ENCODE measurements around the gene ZNF367.
A peak's percentile ranks its signal among the peaks of the same experiment; 100 is the strongest.

Gene ZNF367

DNA sequence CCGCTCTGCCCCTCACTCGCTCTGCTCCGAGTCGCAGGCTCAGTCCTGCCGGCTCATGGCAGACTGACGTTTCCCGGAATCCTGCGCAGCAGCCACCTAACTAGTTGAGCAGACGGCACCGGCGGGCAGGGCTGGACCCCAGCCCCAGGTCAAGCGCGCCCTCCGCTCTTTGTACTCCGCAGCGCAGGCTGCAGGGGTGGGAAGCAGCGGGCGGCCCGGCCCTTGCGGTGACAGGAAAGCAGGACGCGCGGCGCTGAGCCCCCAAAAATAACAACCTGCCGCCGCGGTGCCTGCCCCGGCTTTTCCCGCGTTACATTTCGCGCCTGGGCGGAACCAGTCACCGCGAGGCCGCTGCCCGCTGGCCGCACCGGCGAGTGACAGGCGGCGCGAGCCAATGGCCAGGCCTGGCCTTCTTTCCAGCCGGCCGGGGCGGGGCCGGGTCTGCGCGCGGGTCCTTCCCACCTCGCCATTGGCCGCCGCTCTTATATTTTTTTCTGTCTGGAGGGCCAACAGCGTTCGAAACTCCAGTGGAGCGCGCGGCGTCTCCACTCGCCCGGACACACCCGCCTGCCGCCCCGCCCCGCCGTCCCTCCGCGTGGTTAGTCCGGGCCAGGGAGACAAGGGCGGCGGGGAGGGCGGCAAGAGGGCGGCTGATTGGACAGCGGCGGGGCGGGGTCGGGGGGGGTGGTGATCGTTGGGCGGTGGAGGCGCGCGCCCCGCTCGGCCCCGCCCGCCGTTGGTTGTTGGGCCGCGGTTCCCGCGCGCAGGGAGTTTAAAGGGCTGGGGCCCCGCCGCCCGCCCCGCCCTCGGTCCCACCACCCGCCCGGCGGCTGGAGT is at the start of gene ZNF367:
Gene ZNF367 (minus strand): TSS at position 288 of the 837 bp plus-strand sequence. CDS start 338 bp downstream, outside the sequence.
- peak; percentile 77 to 95 (median 86) for DNase-seq (ENCODE audit: low read depth in 4 of 4, low spot score in 1 of 4)

- no peak for DNase-seq (ENCODE audit: low read depth in 4 of 4, low spot score in 1 of 4)
Measured at GRCh38 chr9:96467784-96468183, 49.6 kb upstream of the ZNF367 start.

GRCh38 chr9:96464426-96464825 is 46.3 kb upstream of the ZNF367 start:
- DNase-seq (ENCODE audit: low read depth in 4 of 4, low spot score in 1 of 4), result no peak

DNA sequence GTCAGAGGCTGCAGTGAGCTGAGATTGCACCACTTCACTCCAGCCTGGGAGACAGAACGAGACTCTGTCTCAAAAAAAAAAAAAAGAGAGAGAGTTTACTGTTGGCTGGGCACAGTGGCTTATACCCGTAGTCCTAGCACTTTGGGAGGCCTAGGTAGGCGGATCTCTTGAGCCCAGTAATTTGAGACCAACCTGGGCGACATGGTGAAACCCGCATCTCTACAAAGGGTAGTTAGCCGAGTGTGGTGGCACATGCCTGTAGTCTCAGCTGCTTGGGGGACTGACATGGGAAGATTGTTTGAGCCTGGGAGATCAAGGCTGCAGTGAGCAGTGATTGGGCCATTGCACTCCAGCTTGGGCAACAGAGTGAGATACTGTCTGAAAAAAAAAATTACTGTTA is 44.4 kb upstream of the ZNF367 start:
- DNase-seq (ENCODE audit: low read depth in 4 of 4, low spot score in 1 of 4), result no peak

GRCh38 chr9:96461336-96461735 is 43.2 kb upstream of the ZNF367 start:
- DNase-seq (ENCODE audit: low read depth in 4 of 4, low spot score in 1 of 4), result no peak

- DNase-seq (ENCODE audit: low read depth in 4 of 4, low spot score in 1 of 4), result no peak
Measured at GRCh38 chr9:96460882-96461281, 42.7 kb upstream of the ZNF367 start.

DNA sequence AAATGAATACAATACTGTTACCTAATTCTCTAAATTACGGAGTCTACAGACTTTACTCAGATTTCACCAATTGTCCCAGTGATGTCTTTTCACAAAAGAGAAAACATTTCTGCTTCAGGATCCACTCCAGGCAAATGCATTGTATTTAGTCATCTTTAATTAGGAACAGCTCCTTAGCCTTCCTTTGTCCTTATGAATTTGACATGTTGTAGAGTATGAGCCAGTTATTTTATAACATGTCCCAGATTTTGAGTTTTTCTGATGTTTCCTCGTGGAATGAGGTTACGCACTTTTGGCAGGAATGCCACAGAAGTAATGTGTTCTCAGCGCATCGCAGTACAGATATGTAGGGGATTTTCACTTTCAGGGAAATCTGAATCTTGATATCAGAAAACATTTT is 42.3 kb upstream of the ZNF367 start:
- no peak for DNase-seq (ENCODE audit: low read depth in 4 of 4, low spot score in 1 of 4)

DNA sequence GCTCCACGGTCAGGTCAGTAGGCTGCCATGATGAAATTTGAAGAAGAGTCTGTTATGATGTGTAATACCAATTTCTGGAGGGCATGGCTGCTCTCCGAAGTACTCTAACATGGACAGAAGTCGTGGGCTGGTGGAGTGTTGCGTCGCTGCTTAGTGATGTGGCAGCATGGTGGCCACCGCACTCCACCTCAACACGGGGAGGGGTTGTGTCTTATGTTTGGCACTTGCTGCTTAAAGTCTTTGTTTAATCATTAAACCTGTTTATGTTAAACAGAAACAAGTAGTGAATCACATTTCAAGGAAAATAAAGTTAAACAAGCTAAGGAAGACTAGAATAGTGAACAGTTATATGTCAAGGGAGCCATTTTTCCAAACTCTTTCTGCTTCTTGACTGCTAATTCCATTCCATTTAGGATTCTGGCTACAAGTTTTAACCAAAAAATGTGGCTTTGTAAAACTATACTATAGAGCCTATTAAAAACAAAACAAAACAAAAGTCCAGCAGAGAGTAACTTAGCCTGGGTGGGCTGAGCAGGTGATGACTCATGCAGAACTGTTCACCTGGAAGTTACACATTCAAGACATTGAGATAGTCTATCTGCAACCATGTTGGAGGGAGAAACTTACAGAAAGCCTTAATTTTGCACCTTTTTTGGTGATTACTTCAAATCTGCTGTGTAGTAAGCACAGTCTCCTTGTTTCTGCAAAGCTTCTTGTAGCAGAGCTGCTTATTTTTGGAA is 41.3 kb upstream of the ZNF367 start:
- no peak for DNase-seq (ENCODE audit: low read depth in 4 of 4, low spot score in 1 of 4)

- no peak for DNase-seq (ENCODE audit: low read depth in 4 of 4, low spot score in 1 of 4)
Measured at GRCh38 chr9:96458226-96458625, 40.1 kb upstream of the ZNF367 start.

GRCh38 chr9:96457266-96457665 is 39.1 kb upstream of the ZNF367 start:
- DNase-seq (ENCODE audit: low read depth in 4 of 4, low spot score in 1 of 4), result no peak

- no peak for DNase-seq (ENCODE audit: low read depth in 4 of 4, low spot score in 1 of 4)
Measured at GRCh38 chr9:96453625-96454024, 35.5 kb upstream of the ZNF367 start.

- DNase-seq (ENCODE audit: low read depth in 4 of 4, low spot score in 1 of 4), result no peak
Measured at GRCh38 chr9:96450613-96451528, 32.7 kb upstream of the ZNF367 start.

GRCh38 chr9:96449845-96450612 is 31.9 kb upstream of the ZNF367 start, which contains the start of gene HABP4:
HABP4 (plus strand) TSS chr9:96450169; CDS start chr9:96450280, 111 bp downstream.
- DNase-seq (ENCODE audit: low read depth in 4 of 4, low spot score in 1 of 4), result peak; percentile 94 to 95 (median 94)

DNA sequence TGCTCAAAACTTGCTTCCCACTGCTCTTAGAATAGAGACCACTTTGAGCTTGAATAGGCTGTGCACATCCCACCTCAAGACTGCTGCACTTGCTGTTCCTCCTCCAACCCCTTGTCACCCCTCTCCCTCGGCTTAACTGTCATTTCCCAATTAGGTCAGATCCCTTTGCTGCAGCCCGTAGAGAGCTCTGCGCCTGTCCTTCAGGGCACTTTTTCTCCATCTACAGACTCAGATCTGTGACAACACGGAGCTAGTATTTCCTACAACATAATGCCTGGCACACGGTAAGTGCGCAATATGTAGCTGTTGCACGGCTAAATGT is 31.3 kb upstream of the ZNF367 start:
- DNase-seq (ENCODE audit: low read depth in 4 of 4, low spot score in 1 of 4), result no peak

GRCh38 chr9:96448546-96449170 is 30.5 kb upstream of the ZNF367 start:
- no peak for DNase-seq (ENCODE audit: low read depth in 4 of 4, low spot score in 1 of 4)

DNA sequence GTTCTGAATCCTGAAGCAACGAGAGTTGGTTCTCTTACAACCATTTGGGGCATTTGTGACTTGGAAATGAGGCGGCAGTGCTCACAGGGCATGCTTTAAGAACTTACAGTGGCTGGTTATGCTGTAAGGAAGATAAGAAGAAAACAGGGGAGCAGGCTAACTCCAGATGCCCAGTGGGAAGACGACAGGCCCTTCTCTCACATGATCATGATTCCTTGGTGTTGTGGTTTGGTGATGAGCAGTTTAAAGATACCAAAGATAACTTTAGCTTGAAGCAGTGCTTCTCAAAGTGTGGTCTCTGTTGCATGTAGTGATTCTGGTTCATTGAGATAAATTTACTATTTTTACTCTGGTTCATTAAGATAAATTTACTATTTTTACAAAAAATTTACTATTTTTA is 29.2 kb upstream of the ZNF367 start:
- no peak for DNase-seq (ENCODE audit: low read depth in 4 of 4, low spot score in 1 of 4)

DNA sequence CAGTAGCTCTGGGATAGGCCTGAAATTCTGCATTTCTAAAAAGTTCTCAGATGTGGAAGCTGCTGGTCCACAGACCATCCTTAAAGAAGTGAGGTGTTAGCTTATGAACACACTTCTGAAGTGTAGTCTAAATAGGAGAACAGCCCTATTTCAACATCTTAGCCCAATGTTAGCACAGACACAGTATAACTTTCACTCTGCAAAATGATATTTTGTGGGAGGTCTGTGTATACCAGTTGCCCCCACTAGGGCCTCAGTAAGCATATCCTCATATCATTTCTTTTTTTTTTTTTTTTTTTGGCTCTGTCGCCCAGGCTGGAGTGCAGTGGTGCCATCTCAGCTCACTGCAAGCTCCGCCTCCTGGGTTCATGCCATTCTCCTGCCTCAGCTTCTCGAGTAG is 24.3 kb upstream of the ZNF367 start:
- DNase-seq (ENCODE audit: low read depth in 4 of 4, low spot score in 1 of 4), result no peak

- DNase-seq (ENCODE audit: low read depth in 4 of 4, low spot score in 1 of 4), result no peak
Measured at GRCh38 chr9:96441798-96442445, 23.8 kb upstream of the ZNF367 start.

- DNase-seq (ENCODE audit: low read depth in 4 of 4, low spot score in 1 of 4), result no peak
Measured at GRCh38 chr9:96440671-96441199, 22.6 kb upstream of the ZNF367 start.
